H54 (cell line): ENCODE measurements around the gene DAPK1.

Source experiments
- DNase-seq: peaks from one replicate; pipeline ENCODE4 v3.0.0; 2011; ENCODE audit warnings: low spot score, mixed read lengths; ENCODE audit not compliant: insufficient read length
- FAIRE-seq: peaks from 3 replicates; lab custom pipeline; 2011; peaks lifted over from hg19 to GRCh38; lab: Jason Lieb, UNC
- POLR2A ChIP-seq: IDR thresholded peaks from 2 replicates; pipeline ENCODE4 v1.6.1; 2011; ENCODE audit warnings: low read depth, mild to moderate bottlenecking, low read length

Gene DAPK1

DNA sequence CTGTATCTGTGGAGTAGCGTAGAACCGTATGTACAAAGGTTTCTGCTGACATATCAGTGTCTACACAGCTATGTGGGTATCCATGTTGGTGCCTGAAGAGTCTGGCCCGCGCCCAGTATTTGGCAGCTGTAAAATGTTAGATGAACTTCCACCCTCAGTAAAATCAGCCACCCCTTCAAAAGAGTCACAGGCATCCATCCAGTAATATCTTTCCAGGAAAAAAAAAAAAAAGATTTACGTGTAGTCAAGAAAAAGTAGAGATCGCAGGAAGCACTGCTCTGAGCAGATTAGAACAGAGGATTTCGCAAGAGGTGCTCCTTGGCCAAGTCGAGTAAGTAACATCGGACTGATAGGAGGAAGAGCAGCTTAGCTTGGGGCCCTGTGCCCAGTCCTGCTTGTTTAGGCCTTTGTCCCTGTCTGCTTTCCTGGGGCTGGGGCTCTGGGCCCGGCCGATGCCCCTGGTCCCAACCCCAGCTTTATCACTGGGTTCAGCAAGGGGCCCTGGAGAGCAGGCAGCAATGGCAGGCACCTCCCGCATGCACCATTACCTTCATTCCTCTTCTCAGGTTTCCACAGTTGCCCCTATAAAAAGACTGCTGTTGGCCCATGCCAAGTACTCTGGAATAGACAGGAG, 21.2 kb downstream of the DAPK1 start:
- TF ChIP-seq POLR2A, result no peak
- no peak for FAIRE-seq
- DNase-seq, result no peak

- no peak for FAIRE-seq
Measured at GRCh38 chr9:87519461-87519860, 21.8 kb downstream of the DAPK1 start.

DNA sequence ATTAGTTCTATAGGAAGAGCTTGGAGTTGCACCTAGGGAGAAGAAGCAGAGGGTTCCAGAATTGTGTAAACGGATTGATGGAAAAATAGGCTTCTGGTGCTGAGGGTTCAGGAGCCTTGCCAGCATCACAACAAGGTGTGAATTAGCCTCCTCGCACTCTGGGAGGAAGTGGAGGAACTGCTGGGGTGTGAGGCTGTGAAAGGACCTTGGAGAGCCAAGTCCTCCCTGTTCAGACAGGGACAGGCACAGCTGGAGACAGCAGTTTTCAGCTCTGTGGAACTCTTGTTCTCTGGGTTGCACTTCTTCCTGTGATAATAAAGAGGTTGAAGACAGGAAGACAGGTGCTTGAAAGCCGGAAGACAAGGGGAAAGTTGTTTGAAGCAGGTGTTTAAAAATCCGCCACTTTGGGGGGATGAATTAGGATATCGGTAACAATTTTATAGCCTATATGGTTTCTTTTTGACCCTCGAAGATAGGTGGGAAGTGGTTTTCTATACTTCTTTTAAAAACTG, 22.6 kb downstream of the DAPK1 start:
- TF ChIP-seq POLR2A, result no peak
- FAIRE-seq (no peak), DNase-seq (no peak)

More at GRCh38 chr9:87519461-87519860, 21.8 kb downstream of the DAPK1 start:
- DNase-seq, result no peak
- no peak for TF ChIP-seq POLR2A

GRCh38 chr9:87521834-87522233, 24.2 kb downstream of the DAPK1 start:
- FAIRE-seq, result no peak
- no peak for DNase-seq
- TF ChIP-seq POLR2A, result no peak

DNA sequence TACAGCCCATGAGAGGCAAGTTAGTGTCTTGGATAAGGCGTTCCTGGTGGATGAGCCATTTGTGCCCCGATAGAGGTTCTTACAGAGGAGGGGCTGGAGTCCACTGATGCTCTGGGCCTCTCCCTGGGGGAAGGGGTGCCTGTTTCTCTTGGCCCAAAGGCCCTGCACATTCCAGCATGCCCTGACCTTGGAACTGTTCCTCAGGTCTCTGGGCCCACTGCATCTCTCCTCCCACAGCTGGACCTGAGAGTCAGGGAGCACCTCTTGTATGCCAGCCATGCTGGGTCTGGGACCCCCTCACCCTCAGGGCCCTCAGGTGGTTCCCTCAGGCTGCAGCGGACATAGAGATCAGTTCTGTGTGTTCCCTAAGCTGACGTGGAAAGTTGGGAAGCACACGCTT, 26.4 kb downstream of the DAPK1 start:
- no peak for TF ChIP-seq POLR2A
- DNase-seq (no peak), FAIRE-seq (no peak)

GRCh38 chr9:87525546-87526303, 28.1 kb downstream of the DAPK1 start:
- FAIRE-seq (no peak), DNase-seq (no peak)

DNA sequence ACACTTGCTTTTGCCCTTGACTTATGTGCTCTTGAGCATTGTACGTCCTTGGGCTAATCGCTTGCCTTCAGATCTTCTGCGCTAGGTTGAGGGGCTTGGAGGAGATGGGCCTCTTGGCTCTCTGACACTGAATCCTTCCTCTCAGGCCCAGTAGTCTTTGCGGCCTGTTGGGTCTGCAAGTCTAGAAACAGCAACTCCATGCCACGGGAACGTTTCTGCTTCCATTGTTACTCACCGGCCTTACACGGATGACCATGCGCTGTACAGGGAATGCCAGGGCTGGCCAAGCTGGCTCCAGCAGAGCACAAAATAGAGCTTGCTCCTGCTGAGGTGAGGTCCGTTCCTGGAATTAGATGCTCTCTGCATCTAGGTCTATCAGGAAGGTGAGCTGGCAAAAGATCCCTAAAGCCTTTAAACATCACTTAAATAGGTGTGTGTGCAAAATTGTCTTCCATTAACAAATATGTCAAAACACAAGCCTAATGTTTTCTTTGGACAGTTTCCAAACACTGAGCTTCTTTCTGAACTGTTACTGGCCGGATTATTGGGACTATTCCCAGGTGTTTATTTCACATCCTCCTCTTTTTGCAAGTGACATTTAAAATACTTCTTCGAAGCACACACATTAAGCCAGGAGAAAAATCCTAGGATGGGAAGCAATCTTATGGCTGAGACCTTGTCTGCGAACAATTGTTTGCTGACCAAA, 29.7 kb downstream of the DAPK1 start:
- FAIRE-seq (no peak), DNase-seq (no peak)
- no peak for TF ChIP-seq POLR2A

More at GRCh38 chr9:87525546-87526303, 28.1 kb downstream of the DAPK1 start:
- TF ChIP-seq POLR2A, result no peak

- DNase-seq (no peak), FAIRE-seq (no peak)
- no peak for TF ChIP-seq POLR2A
Measured at GRCh38 chr9:87528969-87529368, 31.3 kb downstream of the DAPK1 start.

DNA sequence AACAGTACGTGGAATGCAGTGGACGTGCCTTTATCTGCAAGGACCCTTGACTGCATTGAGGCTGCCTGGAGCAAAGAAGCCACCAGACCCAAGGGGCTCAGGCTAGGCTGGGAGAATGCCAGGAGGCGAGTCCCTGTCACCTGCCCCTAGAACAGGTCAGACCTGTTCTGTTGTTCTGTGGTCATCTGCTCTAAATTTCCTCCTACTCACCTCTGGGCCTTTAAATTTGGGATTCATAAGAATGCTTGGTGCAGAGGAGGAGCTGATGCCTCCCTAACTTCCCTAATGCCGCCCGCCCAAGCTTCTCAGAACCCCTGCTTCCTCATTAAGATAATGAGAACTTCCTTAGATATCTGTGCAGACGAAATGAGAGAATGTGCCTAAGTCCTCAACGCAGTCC, 32.0 kb downstream of the DAPK1 start:
- TF ChIP-seq POLR2A, result no peak
- DNase-seq, result no peak
- FAIRE-seq, result no peak

DNA sequence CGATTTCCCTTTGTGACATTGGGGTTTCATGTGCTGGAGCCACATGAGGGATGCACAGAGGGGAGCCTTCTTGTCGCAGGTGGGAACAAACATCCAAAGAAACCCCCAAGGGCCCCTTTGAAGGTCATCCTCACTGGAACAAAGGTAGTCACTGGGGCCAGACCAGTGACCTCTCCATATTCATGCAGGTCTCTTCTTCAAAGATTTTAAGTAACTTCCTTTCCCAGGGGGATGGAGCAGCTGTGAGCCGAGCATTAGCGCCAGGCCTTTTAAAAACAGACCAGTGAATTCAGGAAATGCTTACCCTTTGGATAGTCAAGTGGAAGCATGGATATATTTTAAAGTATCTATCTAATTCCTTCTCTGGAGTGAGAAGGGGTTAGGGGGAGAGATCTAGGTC, 33.0 kb downstream of the DAPK1 start:
- no peak for DNase-seq
- TF ChIP-seq POLR2A, result no peak
- FAIRE-seq, result no peak

- DNase-seq, result no peak
- TF ChIP-seq POLR2A, result no peak
- FAIRE-seq, result no peak
Measured at GRCh38 chr9:87531370-87532295, 34.0 kb downstream of the DAPK1 start.

DNA sequence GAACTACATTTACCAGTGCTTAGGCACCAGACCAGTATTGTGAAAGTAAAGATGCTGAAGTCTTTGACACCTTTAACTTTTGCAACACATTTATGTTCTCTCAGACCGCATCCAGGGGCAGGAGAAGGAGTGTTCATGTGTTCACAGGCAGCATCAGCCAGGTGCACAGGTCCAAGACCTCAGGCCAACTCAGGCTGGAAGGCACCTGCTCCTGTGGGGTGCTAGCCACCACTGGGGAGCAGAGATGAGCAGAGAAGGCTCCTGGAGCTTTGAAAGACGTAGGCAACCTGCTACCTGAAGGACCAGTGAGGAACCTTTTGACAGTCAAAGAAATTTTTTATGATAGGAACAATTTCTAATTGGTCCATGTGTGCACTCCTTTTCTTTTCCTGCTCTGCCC, 35.6 kb downstream of the DAPK1 start:
- TF ChIP-seq POLR2A, result no peak

GRCh38 chr9:87534036-87534435, 36.4 kb downstream of the DAPK1 start:
- FAIRE-seq, result no peak
- DNase-seq, result no peak
- no peak for TF ChIP-seq POLR2A

More for the DNA sequence above, 35.6 kb downstream of the DAPK1 start:
- no peak for FAIRE-seq
- no peak for DNase-seq
